PC-9 (cell line): ENCODE measurements around the gene AIRE.

ENCODE experiments used
- CTCF ChIP-seq: fragments of 200-600 bp; sonication (generic); conservative IDR thresholded peaks from 2 replicates; pipeline ENCODE4 v1.6.1; 2017; ENCODE audit warnings: mixed run types, antibody characterized with exemption, mild to moderate bottlenecking, moderate library complexity
- EZH2 ChIP-seq: fragments of 200-600 bp; sonication (generic); IDR thresholded peaks from 2 replicates; pipeline ENCODE4 v1.8.0; 2017; ENCODE audit warnings: antibody characterized with exemption, low read depth

GRCh38 chr21:44337449-44337848 lies 51.8 kb downstream of the AIRE start:
- TF ChIP-seq CTCF (no peak), EZH2 (no peak)
